ENCODE results near the gene IGF2BP2.

Gene IGF2BP2

GRCh38 chr3:185851959-185852358, 27.1 kb upstream of the IGF2BP2 start:
- no peak for TF ChIP-seq CTCF (IDR thresholded peaks at IDR 0.05; ENCODE audit: control insufficient read depth, extremely low read depth, insufficient read depth)
- H3K4me3 ChIP-seq (ENCODE audit: low read depth, low read length) = no peak overlapping the region
- no peak for DNase-seq (ENCODE audit: low read depth)

GRCh38 chr3:185851046-185851445, 26.2 kb upstream of the IGF2BP2 start:
- no peak for TF ChIP-seq CTCF (IDR thresholded peaks at IDR 0.05; ENCODE audit: control insufficient read depth, extremely low read depth, insufficient read depth)
- no peak for DNase-seq (ENCODE audit: low read depth)
- H3K4me3 ChIP-seq (ENCODE audit: low read depth, low read length) = no peak overlapping the region

GRCh38 chr3:185847506-185847905, 22.7 kb upstream of the IGF2BP2 start:
- no peak for DNase-seq (ENCODE audit: low read depth)
- no peak for TF ChIP-seq CTCF (IDR thresholded peaks at IDR 0.05; ENCODE audit: control insufficient read depth, extremely low read depth, insufficient read depth)
- no peak overlapping the region for H3K4me3 ChIP-seq (ENCODE audit: low read depth, low read length)

- TF ChIP-seq CTCF (IDR thresholded peaks at IDR 0.05; ENCODE audit: control insufficient read depth, extremely low read depth, insufficient read depth) = no peak
- no peak overlapping the region for H3K4me3 ChIP-seq (ENCODE audit: low read depth, low read length)
- DNase-seq (ENCODE audit: low read depth) = no peak
Measured at GRCh38 chr3:185846037-185846436, 21.2 kb upstream of the IGF2BP2 start.

- TF ChIP-seq CTCF (IDR thresholded peaks at IDR 0.05; ENCODE audit: control insufficient read depth, extremely low read depth, insufficient read depth) = no peak
Measured at GRCh38 chr3:185844051-185844450, 19.2 kb upstream of the IGF2BP2 start.

GRCh38 chr3:185843635-185844034, 18.8 kb upstream of the IGF2BP2 start:
- no peak for DNase-seq (ENCODE audit: low read depth)
- no peak overlapping the region for H3K4me3 ChIP-seq (ENCODE audit: low read depth, low read length)
- TF ChIP-seq CTCF (IDR thresholded peaks at IDR 0.05; ENCODE audit: control insufficient read depth, extremely low read depth, insufficient read depth) = no peak

More at GRCh38 chr3:185844051-185844450, 19.2 kb upstream of the IGF2BP2 start:
- no peak overlapping the region for H3K4me3 ChIP-seq (ENCODE audit: low read depth, low read length)
- no peak for DNase-seq (ENCODE audit: low read depth)

- no peak for DNase-seq (ENCODE audit: low read depth)
- TF ChIP-seq CTCF (IDR thresholded peaks at IDR 0.05; ENCODE audit: control insufficient read depth, extremely low read depth, insufficient read depth) = no peak
- no peak overlapping the region for H3K4me3 ChIP-seq (ENCODE audit: low read depth, low read length)
Measured at GRCh38 chr3:185843126-185843525, 18.3 kb upstream of the IGF2BP2 start.
